H54 (cell line): ENCODE data around the gene TMEM235.

ENCODE experiments used
- DNase-seq: peaks from one replicate; pipeline ENCODE4 v3.0.0; 2011; ENCODE audit warnings: low spot score, mixed read lengths; ENCODE audit not compliant: insufficient read length
- FAIRE-seq: peaks from 3 replicates; lab custom pipeline; 2011; peaks lifted over from hg19 to GRCh38; lab: Jason Lieb, UNC
- POLR2A ChIP-seq: IDR thresholded peaks from 2 replicates; pipeline ENCODE4 v1.6.1; 2011; ENCODE audit warnings: low read depth, mild to moderate bottlenecking, low read length

TMEM235 gene

DNA sequence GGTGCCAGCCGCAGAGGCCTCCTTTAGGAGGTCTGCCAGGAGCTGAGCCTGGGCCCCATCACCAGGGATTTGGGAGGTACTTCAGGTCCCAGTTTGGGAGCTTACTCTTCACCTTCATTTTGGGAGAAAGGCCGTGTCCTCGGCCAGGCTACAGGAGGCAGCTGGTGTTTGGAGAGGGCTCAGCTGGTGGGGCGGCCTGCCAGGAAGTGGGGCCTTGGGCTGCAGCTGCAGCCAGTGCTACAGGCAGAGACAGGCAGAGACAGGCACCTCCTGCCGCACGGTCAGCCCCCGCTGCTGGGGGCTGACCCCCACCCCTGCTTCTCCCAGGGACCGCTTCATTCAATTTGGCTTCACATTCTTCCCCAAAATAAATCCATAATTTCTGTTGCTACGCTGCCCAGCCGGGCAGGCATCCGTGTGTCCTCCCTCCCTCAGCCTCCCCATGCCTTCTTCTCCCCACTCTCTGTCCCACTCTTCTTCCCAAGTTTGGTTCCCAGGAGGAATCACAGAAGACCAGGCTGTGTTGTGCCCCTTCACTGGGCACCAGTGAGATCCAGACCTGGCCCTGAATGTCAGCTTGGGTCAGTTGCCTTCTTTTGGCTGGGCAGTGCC, 6.1 kb downstream of the TMEM235 start:
- no peak for TF ChIP-seq POLR2A
- FAIRE-seq (no peak), DNase-seq (no peak)

DNA sequence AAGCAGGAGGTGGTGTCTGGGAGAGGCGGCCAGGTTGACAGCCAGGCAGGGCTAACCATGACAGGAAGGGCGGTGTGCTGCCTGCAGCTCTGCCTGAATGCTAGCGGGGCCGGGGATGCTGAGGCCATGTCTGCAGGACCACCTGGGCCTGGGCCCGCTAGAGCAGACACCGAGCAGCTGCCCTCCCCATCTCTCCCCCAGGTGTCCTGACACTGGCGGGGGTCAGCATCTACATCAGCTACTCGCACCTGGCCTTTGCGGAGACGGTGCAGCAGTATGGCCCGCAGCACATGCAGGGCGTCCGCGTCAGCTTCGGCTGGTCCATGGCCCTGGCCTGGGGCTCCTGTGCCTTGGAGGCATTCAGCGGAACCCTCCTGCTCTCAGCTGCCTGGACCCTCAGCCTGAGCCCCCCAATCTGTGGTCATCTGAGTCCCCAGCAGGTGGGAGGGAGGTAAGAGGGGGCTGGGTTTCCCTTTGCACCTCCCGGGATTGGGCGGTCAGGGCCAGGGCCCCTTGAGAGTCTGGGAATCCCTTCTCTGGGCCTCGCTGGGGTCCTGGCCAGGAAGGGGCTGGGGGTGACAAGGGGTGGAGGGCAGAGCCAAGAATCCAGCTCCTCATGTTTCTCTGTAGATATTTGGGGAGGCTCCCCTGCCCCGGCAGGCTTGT, 7.5 kb downstream of the TMEM235 start:
- FAIRE-seq (no peak), DNase-seq (no peak)
- TF ChIP-seq POLR2A = no peak

DNA sequence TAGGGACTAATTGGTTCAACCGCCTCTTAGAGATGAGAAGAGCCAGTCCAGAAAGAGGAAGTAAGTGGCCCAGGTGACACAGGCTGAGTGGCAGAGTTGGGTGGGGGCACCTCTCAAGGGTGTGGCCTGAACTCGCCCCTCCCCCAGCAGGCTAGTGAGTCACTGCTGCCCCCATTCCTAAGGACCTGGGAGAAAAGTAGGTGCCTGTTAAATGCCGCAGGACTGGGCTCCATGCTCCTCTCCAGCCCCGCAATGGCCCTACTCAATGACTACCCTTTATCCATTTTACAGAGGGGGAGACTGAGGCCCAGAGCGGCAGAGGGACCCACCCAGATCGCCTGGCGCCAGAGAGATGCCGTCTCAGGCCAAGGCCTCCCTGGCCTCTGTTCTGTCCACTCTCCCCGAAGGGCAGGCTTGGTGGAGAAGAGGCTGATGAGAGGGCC, 8.1 kb downstream of the TMEM235 start:
- no peak for TF ChIP-seq POLR2A
- FAIRE-seq = no peak
- DNase-seq = no peak

DNA sequence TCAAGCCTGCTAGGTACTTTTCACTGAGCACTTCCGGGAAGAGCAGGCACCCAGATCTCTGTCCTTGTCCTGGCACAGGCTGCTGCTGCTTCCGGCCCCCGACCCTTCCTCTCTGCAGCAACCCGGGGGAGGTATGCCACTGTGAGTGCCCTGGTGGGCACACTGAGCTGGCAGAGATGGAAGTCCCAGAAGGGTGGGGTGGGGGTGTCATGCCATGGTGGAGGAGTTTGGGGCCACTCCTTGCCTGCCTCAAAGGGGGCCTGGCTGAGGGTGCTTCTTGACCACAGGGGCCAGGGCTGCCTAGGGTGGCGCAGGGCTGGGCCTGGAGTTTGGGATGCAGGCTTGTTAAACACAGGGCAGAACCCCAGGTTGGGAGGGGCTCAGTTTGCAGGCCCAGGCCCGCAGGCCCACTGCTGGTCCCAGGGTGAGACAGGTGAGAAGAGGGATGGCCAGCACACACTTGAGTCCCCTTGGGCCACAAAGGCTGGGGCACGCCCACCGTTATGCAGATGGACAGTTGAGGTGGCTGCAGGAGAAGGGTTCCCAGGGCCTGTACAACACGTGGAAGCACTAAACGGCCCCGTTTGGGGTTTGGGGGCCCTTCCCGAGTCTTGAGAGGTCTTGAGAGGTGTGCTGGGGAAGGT, 8.7 kb downstream of the TMEM235 start:
- DNase-seq (no peak), FAIRE-seq (no peak)
- no peak for TF ChIP-seq POLR2A

DNA sequence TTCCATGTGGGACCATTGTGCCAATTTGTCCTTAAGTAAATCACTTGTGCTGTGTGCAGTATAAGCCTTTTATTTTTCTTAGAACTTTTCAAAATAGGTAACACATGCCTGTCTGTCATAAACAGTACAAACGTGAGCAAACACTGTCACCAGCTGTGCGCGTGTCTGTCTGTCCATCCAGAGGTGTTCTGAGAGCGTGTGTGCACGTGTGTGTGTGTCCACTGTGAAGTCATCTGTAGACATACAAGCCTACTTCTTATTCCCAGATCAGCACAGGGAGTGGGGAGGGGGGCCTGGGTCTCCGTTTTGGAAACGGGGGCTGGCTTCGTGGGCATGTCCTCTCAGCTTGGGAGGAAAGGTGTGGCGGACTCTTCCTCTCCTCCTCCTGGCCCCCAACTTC, 9.4 kb downstream of the TMEM235 start:
- FAIRE-seq = no peak
- no peak for DNase-seq
- TF ChIP-seq POLR2A = no peak

DNA sequence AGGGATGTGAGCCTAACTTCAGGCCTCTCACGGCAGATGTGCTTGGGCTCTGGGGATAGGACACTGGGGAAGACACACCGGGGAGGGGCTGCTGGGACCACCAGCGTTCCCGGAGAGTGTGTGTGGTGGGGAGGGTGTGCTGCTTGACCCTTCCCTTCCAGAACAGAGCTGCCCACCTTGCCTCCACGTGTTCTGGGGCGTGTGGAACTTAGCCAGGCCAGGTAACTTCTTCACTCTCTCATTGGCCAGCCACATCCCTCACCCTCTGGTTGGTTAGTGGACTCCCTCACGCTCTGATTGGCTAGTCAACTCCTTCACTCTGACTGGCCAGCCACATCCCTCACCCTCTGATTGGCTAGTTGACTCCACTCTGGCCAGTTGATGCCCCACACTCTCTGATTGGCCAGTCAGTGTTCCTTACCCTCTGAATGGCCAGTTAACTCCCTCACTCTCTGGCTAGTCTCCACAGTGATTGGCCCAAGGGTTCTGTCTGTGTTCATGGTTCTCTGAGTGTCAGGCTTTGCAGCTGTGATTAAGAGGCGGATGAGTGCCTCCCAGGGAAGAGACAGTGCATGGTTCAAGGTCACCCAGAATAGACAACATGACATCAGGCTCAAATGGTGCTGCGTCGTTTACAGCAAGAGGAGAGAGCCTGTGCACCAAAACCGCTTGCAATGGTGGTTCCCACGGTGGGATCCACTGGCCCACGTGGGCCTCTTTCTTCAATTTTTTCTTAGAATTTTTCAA, 10.0 kb downstream of the TMEM235 start:
- TF ChIP-seq POLR2A = no peak
- peak; percentile 70 for DNase-seq
- no peak for FAIRE-seq

DNA sequence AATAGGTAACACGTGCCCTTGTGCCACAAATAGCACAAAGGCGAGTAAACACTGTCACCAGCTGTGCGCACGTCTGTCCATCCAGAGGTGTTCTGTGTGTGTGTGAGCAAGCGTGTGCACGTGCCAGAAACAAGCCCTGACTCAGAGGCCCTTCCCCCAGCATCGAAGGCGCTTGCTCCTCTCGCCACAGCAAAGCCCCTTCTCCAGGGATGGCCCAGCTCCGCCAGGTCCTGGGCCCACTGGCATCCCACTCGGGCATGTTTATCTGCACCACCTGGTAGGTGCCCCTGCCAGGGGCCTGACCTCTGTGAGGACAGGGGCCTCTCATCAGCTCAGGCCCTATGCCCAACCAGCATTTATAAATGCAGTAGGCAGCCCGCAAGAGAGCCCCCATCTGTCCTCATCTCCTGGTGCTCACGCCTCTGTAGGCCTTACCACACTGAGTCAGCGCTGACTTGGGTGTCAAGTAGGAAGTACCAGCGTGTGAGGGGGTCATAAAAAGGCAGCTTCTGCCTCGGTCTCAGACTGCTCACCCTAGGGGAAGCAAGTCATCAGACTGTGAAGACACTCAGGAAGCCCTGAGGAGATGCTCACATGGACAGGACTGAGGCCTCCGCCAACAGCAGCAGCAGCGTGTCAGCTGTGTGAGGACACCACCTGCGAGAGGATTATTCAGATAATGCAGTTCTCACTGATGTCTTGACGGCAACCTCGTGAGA, 10.8 kb downstream of the TMEM235 start:
- FAIRE-seq (no peak), DNase-seq (no peak)
- no peak for TF ChIP-seq POLR2A

DNA sequence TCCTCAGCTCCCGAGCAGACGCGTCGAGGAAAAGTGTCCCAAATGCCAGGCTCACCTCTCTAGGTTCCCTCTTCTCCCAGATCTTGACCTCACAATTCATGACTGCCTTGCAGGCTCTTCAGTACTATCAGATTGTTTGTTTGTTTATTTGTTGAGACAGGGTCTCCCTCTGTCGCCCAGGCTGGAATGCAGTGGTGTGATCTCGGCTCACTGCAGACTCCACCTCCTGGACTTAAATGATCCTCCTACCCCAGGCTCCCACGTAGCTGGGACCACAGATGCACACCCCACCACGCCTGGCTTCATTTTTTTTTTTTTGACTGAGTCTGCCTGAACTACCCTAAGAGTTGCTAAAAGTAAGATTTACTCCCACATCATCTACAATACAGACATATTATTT, 15.9 kb downstream of the TMEM235 start:
- no peak for FAIRE-seq
- no peak for DNase-seq
- no peak for TF ChIP-seq POLR2A

DNA sequence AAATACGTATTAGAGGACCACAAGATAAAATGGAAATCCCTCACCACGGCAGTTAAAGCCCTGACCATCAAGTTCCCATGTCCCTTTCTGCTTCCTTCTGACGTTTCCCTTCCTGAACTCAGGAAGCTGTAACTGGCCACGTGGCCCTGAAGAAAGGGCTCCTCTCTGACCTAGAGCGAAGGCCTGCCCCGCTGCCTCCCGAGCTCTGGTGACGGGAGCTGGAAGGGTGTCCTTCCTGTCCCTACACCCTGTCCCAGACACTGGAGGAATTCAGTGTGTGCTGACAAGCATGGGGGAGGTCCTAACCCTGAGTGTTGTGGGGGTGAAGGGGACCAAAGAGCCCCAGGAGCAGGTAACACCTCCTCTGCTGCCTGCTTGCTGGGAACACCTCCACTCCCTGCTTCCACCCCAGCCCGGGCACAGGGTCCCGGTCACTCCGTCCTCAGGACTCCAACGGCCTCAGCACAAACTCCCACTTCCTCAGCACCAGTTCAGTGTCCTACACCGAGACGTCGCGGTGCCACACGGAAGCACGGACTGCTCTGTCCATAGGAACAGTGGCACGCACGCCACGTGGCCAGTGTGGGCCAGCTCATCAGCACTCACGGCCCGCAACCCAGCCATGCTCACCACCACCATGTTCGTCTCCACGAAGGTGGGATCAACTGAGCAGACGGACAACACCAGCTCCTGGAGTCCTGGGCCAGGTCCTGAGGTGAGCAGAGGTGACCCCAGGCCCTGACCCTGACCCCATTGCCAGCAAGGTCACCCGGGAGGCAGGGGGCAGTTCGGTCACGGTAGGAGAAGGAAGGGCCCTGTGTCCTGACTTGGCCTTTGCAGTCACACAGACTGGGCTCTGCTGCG, 16.9 kb downstream of the TMEM235 start:
- DNase-seq (no peak), FAIRE-seq (no peak)
- TF ChIP-seq POLR2A = no peak

DNA sequence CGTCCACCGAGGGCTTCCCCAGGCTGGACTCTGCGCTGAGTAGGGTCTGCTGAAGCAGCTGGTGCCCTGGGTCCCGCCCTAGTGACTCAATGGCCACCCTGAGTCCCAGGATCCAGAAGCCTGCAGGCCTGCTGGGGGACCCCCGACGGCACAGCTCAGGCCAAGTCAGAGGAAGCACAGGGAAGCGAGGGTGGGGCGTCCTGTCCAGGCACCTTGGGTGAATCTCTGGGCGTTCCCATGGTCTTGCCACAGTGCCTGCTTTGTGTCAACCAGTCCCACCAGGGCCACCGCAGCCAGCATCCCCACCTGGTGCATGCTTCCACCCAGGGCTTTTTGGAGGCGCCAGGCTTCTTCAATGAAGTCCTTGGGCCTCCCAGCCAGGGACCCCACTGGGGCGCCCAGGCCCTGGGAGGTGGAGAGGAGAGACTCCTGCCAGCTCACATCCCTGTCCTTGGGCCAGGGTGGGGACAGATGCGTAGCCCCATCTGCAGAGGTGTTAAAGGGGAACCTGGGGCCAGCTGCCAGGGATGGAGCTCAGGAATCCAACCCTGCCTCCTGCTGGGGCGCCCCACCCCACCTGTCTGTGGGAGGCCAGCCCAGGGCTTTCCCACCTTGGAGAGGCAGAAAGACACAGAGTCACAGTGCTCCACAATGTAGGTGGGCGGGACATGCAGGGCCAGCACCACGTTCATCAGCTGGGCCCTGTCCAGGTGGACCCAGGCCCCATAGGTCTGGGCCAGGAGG, 17.8 kb downstream of the TMEM235 start:
- DNase-seq = no peak
- no peak for FAIRE-seq
- no peak for TF ChIP-seq POLR2A

DNA sequence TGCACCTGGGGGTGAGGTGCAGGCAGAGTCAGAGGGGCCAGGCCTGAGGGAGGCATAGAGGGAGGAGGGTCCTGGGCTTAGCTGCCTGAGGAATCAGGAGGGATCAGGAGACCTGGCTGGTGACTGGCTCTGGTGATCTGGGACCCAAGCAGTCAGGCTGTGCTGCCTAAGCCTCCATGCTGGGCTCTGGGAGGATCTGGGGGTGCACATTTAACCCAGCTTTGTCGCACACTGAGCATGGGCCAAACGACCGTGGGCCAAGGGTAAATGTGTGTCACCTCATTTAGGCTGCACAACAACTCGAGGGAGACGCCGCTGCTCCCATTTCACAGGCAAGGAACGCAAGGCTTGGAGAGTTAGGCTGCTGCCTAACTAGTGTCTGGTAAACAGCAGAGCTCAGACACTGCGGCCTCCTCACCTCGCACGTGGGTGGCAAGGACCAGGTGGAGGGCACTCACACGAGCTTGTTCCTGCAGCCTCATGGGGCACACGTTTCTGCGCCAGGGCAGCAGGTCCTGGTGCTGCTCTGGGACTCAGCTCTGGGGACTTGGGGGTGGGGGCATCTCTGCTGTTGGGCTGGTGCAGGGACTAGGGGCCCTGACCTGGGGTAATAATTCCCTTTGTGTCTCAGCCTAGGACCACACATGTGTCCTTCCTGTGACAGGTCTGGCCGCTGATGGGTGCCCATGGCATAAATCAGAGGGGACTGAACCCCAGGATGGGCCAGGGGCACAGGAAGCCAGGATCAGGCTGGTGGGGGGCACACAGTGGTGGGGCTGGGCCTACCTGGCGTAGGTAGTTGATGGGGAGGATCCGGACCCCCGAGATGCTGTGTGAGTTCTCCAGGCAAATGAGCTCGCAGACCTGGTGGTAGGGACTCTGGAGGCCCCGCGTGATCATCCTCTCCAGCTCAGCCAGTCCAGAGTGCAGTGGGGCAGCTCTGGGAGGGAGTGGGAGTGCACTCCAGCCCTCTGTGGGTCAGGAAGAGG, 18.7 kb downstream of the TMEM235 start:
- TF ChIP-seq POLR2A = no peak
- no peak for FAIRE-seq
- DNase-seq = no peak
